SK-N-SH treated with all-trans-retinoic acid at 6 μM for 48 hours (cell line): ENCODE results near the gene SF3A1.

ENCODE experiments used
- ATAC-seq: fragments of 200-7000 bp; cut with Tn5 transposase; 3 replicates; pipeline ENCODE4 v1.9.1; 2020; ENCODE audit warnings: mild to moderate bottlenecking, moderate library complexity
- ARNTL ChIP-seq: fragments of 450-650 bp; formaldehyde crosslinking; IDR thresholded peaks from 2 replicates; pipeline ENCODE4 v1.5.0; 2020; ENCODE audit warnings: low read depth, mild to moderate bottlenecking, moderate library complexity, borderline replicate concordance
- BACH2 ChIP-seq: fragments of 250-450 bp; sonication (Bioruptor Pico); IDR thresholded peaks from 2 replicates; pipeline ENCODE4 v1.9.0; 2021; ENCODE audit warnings: mild to moderate bottlenecking, borderline replicate concordance
- CSDC2 ChIP-seq: fragments of 250-450 bp; sonication (Bioruptor Pico); IDR thresholded peaks from 2 replicates; pipeline ENCODE4 v1.5.0; 2020; ENCODE audit warnings: mild to moderate bottlenecking, moderate library complexity
- GLIS3 ChIP-seq: fragments of 250-450 bp; sonication (Bioruptor Pico); IDR thresholded peaks from 2 replicates; pipeline ENCODE4 v1.5.0; 2020; ENCODE audit warnings: mild to moderate bottlenecking, moderate library complexity
- ISL1 ChIP-seq: fragments of 250-450 bp; sonication (Bioruptor Pico); IDR thresholded peaks from 2 replicates; pipeline ENCODE4 v2.1.2; 2022; ENCODE audit warnings: mild to moderate bottlenecking, moderate library complexity
- OSR1 ChIP-seq: fragments of 250-450 bp; sonication (Bioruptor Pico); IDR thresholded peaks from 2 replicates; pipeline ENCODE4 v1.8.0; 2022; ENCODE audit warnings: moderate library complexity, mild to moderate bottlenecking, inconsistent platforms
- PATZ1 ChIP-seq: fragments of 250-450 bp; sonication (Bioruptor Pico); IDR thresholded peaks from 2 replicates; pipeline ENCODE4 v1.8.0; 2020; ENCODE audit warnings: mild to moderate bottlenecking, moderate library complexity, borderline replicate concordance
- PPARA ChIP-seq: fragments of 250-450 bp; sonication (Bioruptor Pico); IDR thresholded peaks from 2 replicates; pipeline ENCODE4 v1.5.0; 2020; ENCODE audit warnings: mild to moderate bottlenecking, borderline replicate concordance
- RARB ChIP-seq: fragments of 250-450 bp; sonication (Bioruptor Pico); IDR thresholded peaks from 2 replicates; pipeline ENCODE4 v1.8.0; 2021; ENCODE audit warnings: mild to moderate bottlenecking, moderate library complexity
- SNAI2 ChIP-seq: fragments of 250-450 bp; sonication (Bioruptor Pico); IDR thresholded peaks from 2 replicates; pipeline ENCODE4 v1.5.0; 2020; ENCODE audit warnings: mild to moderate bottlenecking, moderate library complexity
- TCF4 ChIP-seq: fragments of 250-450 bp; sonication (Bioruptor Pico); IDR thresholded peaks from 2 replicates; pipeline ENCODE4 v1.8.0; 2021; ENCODE audit warnings: mild to moderate bottlenecking, moderate library complexity, borderline replicate concordance
- TOX ChIP-seq: fragments of 250-450 bp; sonication (Bioruptor Pico); IDR thresholded peaks from 2 replicates; pipeline ENCODE4 v1.8.0; 2021; ENCODE audit warnings: mild to moderate bottlenecking, moderate library complexity, borderline replicate concordance
- ZC3H10 ChIP-seq: fragments of 250-450 bp; sonication (Bioruptor Pico); IDR thresholded peaks from 2 replicates; pipeline ENCODE4 v1.5.1; 2021; ENCODE audit warnings: mild to moderate bottlenecking, moderate library complexity
- ZFP3 ChIP-seq: fragments of 250-450 bp; sonication (Bioruptor Pico); IDR thresholded peaks from 2 replicates; pipeline ENCODE4 v1.5.0; 2020; ENCODE audit warnings: mild to moderate bottlenecking, moderate library complexity
- ZFP30 ChIP-seq: fragments of 450-650 bp; formaldehyde crosslinking; IDR thresholded peaks from 2 replicates; pipeline ENCODE4 v1.5.0; 2022; ENCODE audit warnings: mild to moderate bottlenecking, moderate library complexity
- ZNF565 ChIP-seq: fragments of 450-650 bp; formaldehyde crosslinking; conservative IDR thresholded peaks from 2 replicates; pipeline ENCODE4 v1.5.0; 2020; ENCODE audit warnings: low read depth, mild to moderate bottlenecking, moderate library complexity
- ZNF70 ChIP-seq: fragments of 450-650 bp; formaldehyde crosslinking; IDR thresholded peaks from 2 replicates; pipeline ENCODE4 v1.5.0; 2020; ENCODE audit warnings: mild to moderate bottlenecking, moderate library complexity
- ZNF8 ChIP-seq: fragments of 450-650 bp; formaldehyde crosslinking; IDR thresholded peaks from 2 replicates; pipeline ENCODE4 v1.5.0; 2020; ENCODE audit warnings: mild to moderate bottlenecking, moderate library complexity
- TF ChIP-seq, protein P1 (sequence below): fragments of 250-450 bp; sonication (Bioruptor Pico); IDR thresholded peaks from 2 replicates; pipeline ENCODE4 v1.5.1; 2021; ENCODE audit warnings: mild to moderate bottlenecking, moderate library complexity
- TF ChIP-seq, protein P2 (sequence below): fragments of 250-450 bp; sonication (Bioruptor Pico); IDR thresholded peaks from 2 replicates; pipeline ENCODE4 v1.8.0; 2021; ENCODE audit warnings: low read depth, mild to moderate bottlenecking, moderate library complexity, borderline replicate concordance

Gene SF3A1

GRCh38 chr22:30325065-30325720 is 31.5 kb downstream of the SF3A1 start:
- ATAC-seq: peak; percentile 75
- TF ChIP-seq ZNF565 (CRISPR knock-in tag) (no peak), ZC3H10 (CRISPR knock-in tag) (no peak), SNAI2 (CRISPR knock-in tag) (no peak), OSR1 (no peak), ISL1 (no peak), ZFP3 (no peak), PPARA (CRISPR knock-in tag) (no peak), ZNF8 (CRISPR knock-in tag) (no peak), BACH2 (CRISPR knock-in tag) (no peak), ZFP30 (CRISPR knock-in tag) (no peak), ZNF70 (CRISPR knock-in tag) (no peak)
- TF ChIP-seq, protein P1, sequence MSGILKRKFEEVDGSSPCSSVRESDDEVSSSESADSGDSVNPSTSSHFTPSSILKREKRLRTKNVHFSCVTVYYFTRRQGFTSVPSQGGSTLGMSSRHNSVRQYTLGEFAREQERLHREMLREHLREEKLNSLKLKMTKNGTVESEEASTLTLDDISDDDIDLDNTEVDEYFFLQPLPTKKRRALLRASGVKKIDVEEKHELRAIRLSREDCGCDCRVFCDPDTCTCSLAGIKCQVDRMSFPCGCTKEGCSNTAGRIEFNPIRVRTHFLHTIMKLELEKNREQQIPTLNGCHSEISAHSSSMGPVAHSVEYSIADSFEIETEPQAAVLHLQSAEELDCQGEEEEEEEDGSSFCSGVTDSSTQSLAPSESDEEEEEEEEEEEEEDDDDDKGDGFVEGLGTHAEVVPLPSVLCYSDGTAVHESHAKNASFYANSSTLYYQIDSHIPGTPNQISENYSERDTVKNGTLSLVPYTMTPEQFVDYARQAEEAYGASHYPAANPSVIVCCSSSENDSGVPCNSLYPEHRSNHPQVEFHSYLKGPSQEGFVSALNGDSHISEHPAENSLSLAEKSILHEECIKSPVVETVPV (CRISPR knock-in tag): no peak
- TF ChIP-seq, protein P2, sequence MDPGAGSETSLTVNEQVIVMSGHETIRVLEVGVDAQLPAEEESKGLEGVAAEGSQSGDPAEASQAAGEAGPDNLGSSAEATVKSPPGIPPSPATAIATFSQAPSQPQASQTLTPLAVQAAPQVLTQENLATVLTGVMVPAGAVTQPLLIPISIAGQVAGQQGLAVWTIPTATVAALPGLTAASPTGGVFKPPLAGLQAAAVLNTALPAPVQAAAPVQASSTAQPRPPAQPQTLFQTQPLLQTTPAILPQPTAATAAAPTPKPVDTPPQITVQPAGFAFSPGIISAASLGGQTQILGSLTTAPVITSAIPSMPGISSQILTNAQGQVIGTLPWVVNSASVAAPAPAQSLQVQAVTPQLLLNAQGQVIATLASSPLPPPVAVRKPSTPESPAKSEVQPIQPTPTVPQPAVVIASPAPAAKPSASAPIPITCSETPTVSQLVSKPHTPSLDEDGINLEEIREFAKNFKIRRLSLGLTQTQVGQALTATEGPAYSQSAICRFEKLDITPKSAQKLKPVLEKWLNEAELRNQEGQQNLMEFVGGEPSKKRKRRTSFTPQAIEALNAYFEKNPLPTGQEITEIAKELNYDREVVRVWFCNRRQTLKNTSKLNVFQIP (CRISPR knock-in tag): no peak

DNA sequence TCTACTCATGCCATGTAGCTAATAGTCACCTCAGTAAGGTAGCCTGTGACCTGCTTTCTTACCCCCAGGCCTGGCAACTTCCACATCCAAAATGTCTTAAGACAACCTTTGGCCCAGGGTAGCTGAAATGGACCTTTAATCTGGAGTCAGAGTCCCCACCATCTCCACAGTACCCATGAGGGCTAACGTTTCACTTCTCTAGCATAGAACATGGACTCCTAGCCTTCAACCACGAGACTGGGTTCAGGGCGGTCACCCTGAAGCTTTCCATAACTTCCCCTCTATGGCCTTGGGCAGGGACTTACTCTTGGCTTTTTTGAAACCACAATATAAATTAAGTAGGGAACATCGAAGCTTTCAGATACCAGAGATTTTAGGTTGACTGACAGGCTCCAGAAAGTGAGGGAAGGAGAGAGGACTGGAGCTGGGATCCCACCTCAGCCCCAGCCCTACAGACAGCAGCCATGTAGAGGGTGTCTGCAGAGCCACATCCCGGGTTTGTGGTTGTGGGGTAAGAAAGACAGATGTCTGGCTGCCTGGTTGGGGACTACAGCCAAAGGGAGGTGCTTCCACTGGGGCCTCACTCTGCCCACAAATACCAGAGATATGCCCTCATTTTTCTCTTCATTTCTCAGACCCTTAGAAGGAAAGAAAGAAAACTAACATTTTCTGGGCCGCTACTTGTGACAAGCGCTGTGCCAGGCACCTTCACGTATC is 32.5 kb downstream of the SF3A1 start:
- TF ChIP-seq CSDC2 (CRISPR knock-in tag): no peak
- no peak for ATAC-seq

- ATAC-seq: no peak
- TF ChIP-seq ZNF70 (CRISPR knock-in tag): no peak
- no peak for TF ChIP-seq ZNF8 (CRISPR knock-in tag)
- TF ChIP-seq, protein P1 (CRISPR knock-in tag): no peak
- no peak for TF ChIP-seq PATZ1 (CRISPR knock-in tag)
- no peak for TF ChIP-seq TOX (CRISPR knock-in tag)
- no peak for TF ChIP-seq TCF4
- TF ChIP-seq RARB (CRISPR knock-in tag): no peak
- no peak for TF ChIP-seq ARNTL (CRISPR knock-in tag)
These were observed 33.4 kb downstream of the SF3A1 start for GRCh38 chr22:30323246-30323645.

DNA sequence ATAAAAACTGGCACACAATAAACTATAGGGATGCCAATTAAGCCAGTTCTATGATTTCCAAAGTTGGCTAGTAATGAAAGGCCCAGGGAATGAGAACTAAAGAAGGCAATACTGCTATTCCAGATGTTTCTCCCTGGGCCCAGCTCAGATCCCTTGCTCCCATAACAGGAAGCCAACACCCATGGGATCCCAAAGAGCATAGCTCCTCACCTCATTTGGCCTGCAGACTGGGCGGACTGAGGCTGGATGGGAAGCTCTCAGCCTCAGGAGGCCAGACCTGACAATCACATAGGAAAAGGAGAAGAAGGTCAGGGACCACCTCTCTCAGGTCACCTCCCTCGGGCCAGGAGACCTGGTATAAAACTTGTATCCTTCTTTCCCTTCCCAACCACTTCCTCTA is 35.2 kb downstream of the SF3A1 start:
- TF ChIP-seq ZFP3 (no peak), ZNF8 (CRISPR knock-in tag) (no peak), ZFP30 (CRISPR knock-in tag) (no peak), PATZ1 (CRISPR knock-in tag) (no peak), GLIS3 (no peak)
- TF ChIP-seq, protein P1 (CRISPR knock-in tag): no peak
- no peak for ATAC-seq
